ENCODE results near the gene PARD6B.
"Not testable (repeated sequence)": the region's sequence is repeated elsewhere in the genome, so short reads cannot be mapped to it uniquely, and the experiment has no call there.

The PARD6B gene

DNA sequence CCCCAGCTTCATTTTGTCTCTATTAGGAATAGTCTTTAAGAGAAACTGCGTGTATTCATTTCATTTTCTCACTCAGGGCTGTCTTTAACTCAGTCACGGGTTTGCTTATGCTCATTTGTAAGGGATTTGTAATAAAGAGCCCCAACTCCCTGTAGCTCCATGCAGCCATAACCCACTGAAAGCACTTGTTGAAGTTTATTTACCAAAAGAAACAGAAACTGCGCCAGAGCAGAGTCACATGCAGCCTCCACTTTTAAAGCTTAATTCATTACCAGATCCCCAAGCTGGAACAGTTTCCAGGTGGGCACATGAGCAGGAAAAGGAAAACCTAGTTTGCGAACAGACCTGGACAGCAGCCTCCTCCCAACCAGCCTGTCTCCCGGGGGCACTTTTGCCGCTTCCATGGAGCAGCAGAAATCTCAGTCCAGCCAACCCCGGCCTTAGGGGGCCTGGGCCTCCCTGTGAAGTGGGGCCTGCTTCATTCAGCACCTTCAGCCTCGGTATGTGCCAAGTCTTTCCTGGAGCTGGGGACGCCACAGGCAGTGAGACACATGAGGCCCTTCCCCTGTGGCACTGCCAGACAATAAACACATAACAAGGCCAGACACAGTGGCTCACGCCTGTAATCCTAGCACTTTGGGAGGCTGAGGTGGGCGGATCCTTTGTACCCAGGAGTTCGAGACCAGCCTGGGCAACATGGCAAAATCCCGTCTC lies 68.0 kb downstream of the PARD6B start:
- no peak for DNase-seq (ENCODE audit: low read depth in 2 of 2)

DNA sequence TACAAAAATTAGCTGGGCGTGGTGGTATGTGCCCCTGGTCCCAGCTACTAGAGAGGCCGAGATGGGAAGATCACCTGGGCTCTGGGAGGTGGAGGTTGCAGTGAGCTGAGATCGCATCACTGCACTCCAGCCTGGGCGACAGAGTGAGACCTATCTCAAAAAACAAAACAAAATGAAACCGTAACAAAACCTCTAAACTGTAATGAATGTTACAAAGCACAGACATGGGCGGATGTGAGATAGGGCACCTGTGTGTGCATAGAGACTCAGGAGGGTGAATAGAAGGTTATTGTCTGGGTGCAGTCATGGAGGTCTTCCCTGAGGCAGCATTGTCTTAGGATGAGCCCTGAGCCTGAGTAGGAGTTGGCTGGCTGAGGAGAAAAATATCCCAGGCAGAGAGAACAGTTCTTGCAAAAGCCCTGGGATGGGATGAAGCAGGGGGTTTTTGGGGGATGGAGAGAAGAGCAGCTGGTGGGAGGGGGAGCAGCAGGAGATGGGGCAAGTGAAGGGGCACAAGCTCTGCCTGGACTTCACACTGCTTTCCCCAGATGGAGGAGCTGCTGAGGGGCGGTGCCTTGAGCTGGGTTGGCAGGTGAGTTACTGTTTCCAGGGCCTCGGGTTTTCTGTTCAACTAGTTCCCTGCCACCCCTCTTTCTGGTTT lies 68.6 kb downstream of the PARD6B start:
- no peak for DNase-seq (ENCODE audit: low read depth in 2 of 2)

DNA sequence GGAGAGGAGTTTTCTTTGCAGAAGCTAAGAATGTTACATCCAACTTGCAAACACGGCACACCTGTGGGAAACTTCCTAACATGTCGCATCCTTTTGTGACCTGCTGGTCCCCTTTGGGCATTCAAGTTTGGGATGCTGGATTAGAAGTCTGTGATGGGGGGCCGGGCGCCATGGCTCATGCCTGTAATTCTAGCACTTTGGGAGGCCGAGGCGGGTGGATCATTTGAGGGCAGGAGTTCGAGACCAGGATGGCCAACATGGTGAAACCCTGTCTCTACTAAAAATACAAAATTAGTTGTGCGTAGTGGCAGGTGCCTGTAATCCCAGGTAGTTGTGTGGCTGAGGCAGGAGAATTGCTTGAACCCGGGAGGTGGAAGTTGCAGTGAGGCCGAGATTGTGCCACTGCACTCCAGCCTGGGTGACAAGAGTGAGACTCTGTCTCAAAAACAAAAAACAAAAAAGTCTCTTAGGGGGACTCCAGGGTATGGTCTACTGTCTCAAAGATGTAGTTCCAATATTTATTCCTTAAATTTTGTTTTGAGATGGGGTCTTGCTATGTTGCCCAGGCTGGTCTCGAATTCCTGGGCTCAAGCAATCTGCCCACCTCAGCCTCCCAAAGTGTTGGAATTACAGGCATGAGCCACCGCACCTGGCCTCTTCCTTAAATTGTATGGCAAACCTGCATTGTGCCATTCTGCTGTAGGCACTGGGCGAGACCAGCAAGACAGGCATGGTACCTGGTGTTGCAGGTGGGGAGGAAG lies 69.8 kb downstream of the PARD6B start:
- not testable (repeated sequence) for DNase-seq (ENCODE audit: low read depth in 2 of 2)

DNA sequence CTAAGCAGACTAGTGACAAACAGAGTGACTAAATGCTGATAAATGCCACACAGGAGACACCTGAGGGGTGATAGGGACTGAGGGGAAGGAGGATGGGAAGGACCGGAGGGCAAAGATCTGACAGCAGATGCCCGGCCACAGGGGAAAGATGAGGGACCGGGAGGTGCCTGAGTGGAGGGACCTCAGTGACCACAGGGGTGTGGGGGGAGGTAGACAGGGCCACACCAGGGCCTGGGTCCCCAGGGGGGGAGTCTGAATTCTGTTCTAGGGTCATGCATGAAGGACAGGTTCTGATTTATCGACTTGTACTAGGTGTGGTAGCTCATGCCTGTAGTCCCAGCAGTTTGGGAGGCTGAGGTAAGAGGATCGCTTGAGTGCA lies 70.4 kb downstream of the PARD6B start:
- no peak for DNase-seq (ENCODE audit: low read depth in 2 of 2)

DNA sequence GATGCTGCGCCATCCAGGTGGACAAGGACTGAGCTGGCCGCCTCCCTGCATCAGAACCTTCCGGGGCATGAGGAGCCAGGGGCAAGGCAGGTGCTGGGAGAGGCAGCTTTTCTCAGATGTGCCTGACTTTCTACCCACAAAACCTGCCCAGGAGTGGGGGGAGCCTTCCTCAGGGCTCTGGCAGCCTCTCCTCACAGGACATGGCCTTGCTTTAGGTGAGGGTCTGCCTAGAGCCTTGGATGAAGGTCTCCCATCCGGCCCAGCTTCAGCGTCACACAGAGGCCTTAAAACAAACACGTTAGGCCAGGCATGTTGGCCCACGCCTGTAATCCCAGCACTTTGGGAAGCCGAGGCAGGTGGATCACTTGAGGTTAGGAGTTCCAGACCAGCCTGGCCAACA lies 70.9 kb downstream of the PARD6B start:
- no peak for DNase-seq (ENCODE audit: low read depth in 2 of 2)

DNA sequence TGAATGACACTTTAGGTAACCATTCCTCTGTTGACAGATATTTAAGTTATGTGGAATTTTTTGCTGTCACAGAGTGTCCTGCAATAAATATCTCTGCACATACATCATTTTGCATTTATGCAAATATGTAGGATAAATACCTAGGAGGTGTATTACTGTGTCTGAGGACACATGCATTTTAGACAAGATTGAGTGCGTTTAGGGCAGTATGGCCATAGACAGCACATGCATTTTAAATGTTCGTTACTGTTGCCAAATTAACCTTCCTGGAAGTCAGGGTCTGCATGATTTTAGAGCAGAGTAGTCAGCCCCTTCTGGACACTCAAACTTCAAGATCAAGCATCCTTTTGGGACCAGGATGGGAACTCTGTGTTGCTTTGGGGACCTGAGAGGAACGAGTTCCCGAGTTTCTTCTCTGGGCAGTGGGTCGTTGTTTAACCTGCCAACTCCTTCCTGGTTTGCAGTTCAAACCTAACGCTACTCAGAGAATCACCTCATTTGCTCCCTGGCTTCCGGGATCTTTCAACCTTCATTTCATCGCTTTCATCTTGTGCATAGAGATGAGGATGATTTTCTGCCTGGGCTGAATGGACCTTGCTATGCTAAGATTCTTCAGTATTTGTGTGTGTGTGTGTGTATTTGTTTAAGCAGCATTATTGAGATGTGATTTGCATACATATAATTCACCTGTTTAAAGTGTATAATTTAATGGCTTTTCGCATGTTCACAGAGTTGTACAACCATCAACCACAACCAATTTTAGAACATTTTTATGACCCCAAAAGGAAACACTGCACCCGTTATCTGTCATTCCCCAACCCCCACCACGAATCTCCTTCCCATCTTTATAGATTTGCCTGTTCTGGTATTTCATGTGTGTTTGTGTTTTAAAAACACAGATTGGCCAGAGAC lies 73.3 kb downstream of the PARD6B start:
- DNase-seq (ENCODE audit: low read depth in 2 of 2) = no peak

DNA sequence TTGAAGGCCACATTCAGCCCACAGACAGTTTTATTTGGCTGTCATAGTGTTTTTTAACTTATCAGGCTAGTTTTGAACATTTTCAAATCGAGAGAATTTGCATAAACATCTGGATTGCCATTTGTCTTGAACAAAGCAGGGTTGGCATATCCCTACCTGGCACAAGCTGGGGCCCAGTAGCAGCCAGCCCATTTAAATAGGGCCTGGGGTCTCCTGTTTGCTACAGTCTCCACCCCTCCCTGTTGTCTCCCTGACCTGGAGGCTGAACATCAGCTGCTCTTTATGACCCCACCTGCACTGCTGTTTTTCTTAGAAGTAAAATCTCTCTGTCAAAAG lies 73.9 kb downstream of the PARD6B start:
- no peak for DNase-seq (ENCODE audit: low read depth in 2 of 2)

DNA sequence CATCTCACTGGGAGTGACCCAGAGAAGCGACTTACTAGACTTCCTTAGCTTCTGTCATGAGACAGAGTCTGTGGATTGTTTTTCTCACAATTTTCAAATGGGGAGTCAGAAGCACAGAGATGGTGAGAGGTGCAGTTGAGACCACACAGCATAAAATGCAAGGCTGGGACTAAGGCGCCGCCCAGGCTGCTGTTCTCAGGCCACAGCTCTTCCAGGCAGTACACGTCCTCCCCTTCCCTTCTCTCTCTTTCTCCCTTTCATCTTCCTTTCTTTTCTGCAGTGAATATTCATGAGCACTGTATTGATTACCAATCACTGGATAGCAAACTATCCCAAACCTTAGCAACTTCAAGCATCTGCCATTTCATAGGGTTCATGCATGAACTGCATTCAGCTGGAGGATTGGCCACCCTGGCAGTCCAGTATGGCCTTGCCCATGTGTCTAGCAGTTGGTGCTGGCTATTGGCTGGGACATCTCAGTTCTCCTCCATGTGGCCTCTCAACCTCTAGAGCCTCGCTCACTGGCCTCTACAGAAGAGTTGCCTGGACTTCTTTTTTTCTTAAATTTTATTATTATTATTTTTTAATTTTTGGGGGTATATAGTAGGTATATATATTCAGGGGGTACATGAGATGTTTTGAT lies 74.9 kb downstream of the PARD6B start:
- DNase-seq (ENCODE audit: low read depth in 2 of 2) = no peak

All from fibroblast of skin of left quadriceps (primary cell).